Jurkat, Clone E6-1 (cell line): Measurements from ENCODE around the gene CCM2.
"Not testable (repeated sequence)": the region's sequence is repeated elsewhere in the genome, so short reads cannot be mapped to it uniquely, and the experiment has no call there.

Experiments used
- DNase-seq: peaks from one replicate; pipeline ENCODE4 v3.0.0-alpha.2; 2011; ENCODE audit warnings: low read depth, low spot score
- H3K4me3 ChIP-seq: 2 replicates; pipeline ENCODE4 v1.5.1; 2011; ENCODE audit warnings: mild to moderate bottlenecking, low read length, control low read depth, moderate library complexity

The CCM2 gene

GRCh38 chr7:44979481-44980392, 20.3 kb upstream of the CCM2 start:
- DNase-seq, result no peak
- peak overlapping the region; percentile 99 for H3K4me3 ChIP-seq

GRCh38 chr7:44980393-44981034, 19.5 kb upstream of the CCM2 start:
- H3K4me3 ChIP-seq, result peak overlapping the region; percentile 20
- peak; percentile 78 for DNase-seq

GRCh38 chr7:44981035-44981706, 18.8 kb upstream of the CCM2 start:
- peak overlapping the region; percentile 20 for H3K4me3 ChIP-seq
- peak; percentile 61 for DNase-seq

- H3K4me3 ChIP-seq, result no peak overlapping the region
- peak; percentile 57 for DNase-seq
Measured at GRCh38 chr7:44982535-44982923, 17.5 kb upstream of the CCM2 start.

GRCh38 chr7:44982970-44983369, 17.0 kb upstream of the CCM2 start:
- no peak for DNase-seq
- H3K4me3 ChIP-seq, result no peak overlapping the region

GRCh38 chr7:44983742-44984477, 16.1 kb upstream of the CCM2 start:
- no peak for DNase-seq
- peak overlapping the region; percentile 84 for H3K4me3 ChIP-seq

GRCh38 chr7:44984478-44984758, 15.6 kb upstream of the CCM2 start:
- DNase-seq, result no peak
- peak overlapping the region; percentile 84 for H3K4me3 ChIP-seq

GRCh38 chr7:44985033-44985695, 14.8 kb upstream of the CCM2 start:
- H3K4me3 ChIP-seq, result peak overlapping the region; percentile 84
- DNase-seq, result no peak

GRCh38 chr7:44985900-44986217, 14.1 kb upstream of the CCM2 start:
- peak overlapping the region; percentile 84 for H3K4me3 ChIP-seq
- no peak for DNase-seq

- H3K4me3 ChIP-seq, result peak overlapping the region; percentile 84
- DNase-seq, result peak; percentile 95
Measured at GRCh38 chr7:44986218-44987053, 13.6 kb upstream of the CCM2 start.

GRCh38 chr7:44987457-44987856, 12.5 kb upstream of the CCM2 start:
- no peak for DNase-seq
- H3K4me3 ChIP-seq, result peak overlapping the region; percentile 84

- H3K4me3 ChIP-seq, result peak overlapping the region; percentile 84
Measured at GRCh38 chr7:44987996-44988395, 12.0 kb upstream of the CCM2 start.

GRCh38 chr7:44988701-44989100, 11.3 kb upstream of the CCM2 start:
- DNase-seq, result no peak
- H3K4me3 ChIP-seq, result no peak overlapping the region

More at GRCh38 chr7:44987996-44988395, 12.0 kb upstream of the CCM2 start:
- no peak for DNase-seq

GRCh38 chr7:44989132-44989531, 10.9 kb upstream of the CCM2 start:
- H3K4me3 ChIP-seq, result no peak overlapping the region
- DNase-seq, result no peak

GRCh38 chr7:44990109-44991023, 9.6 kb upstream of the CCM2 start:
- no peak for DNase-seq
- H3K4me3 ChIP-seq, result no peak overlapping the region

GRCh38 chr7:44992004-44992795, 7.8 kb upstream of the CCM2 start:
- DNase-seq, H3K4me3 ChIP-seq: not testable (repeated sequence)
